ENCODE measurements around the gene RFX3.
A peak's percentile ranks its signal among the peaks of the same experiment; 100 is the strongest.

RFX3 gene

GRCh38 chr9:3447143-3447542, 78.7 kb downstream of the RFX3 start:
- in situ Hi-C loops (cut with MboI; ENCODE audit: low pct_unique_long_range_greater_than_20kb, low sequenced_read_pairs, unreplicated experiment): no loop called here
- no peak for DNase-seq (ENCODE audit: low spot score)
- TF ChIP-seq CTCF (IDR thresholded peaks at IDR 0.05; ENCODE audit: extremely low read depth, insufficient read depth, missing control alignments): no peak

GRCh38 chr9:3446313-3446712, 79.5 kb downstream of the RFX3 start:
- in situ Hi-C loops (cut with MboI; ENCODE audit: low pct_unique_long_range_greater_than_20kb, low sequenced_read_pairs, unreplicated experiment): no loop called here
- no peak for DNase-seq (ENCODE audit: low spot score)
- TF ChIP-seq CTCF (IDR thresholded peaks at IDR 0.05; ENCODE audit: extremely low read depth, insufficient read depth, missing control alignments): no peak

GRCh38 chr9:3444016-3444415, 81.8 kb downstream of the RFX3 start:
- no peak for TF ChIP-seq CTCF (IDR thresholded peaks at IDR 0.05; ENCODE audit: extremely low read depth, insufficient read depth, missing control alignments)
- no peak for DNase-seq (ENCODE audit: low spot score)
- in situ Hi-C loops (cut with MboI; ENCODE audit: low pct_unique_long_range_greater_than_20kb, low sequenced_read_pairs, unreplicated experiment): no loop called here

GRCh38 chr9:3441197-3441816, 84.5 kb downstream of the RFX3 start:
- in situ Hi-C loops (cut with MboI; ENCODE audit: low pct_unique_long_range_greater_than_20kb, low sequenced_read_pairs, unreplicated experiment): no loop called here
- DNase-seq (ENCODE audit: low spot score): peak; percentile 33
- TF ChIP-seq CTCF (IDR thresholded peaks at IDR 0.05; ENCODE audit: extremely low read depth, insufficient read depth, missing control alignments): peak; percentile 58

GRCh38 chr9:3436629-3437420, 89.0 kb downstream of the RFX3 start:
- in situ Hi-C loops (cut with MboI; ENCODE audit: low pct_unique_long_range_greater_than_20kb, low sequenced_read_pairs, unreplicated experiment): loop anchor here (10.0 kb wide), 1 partner anchor 202 kb away; no protein-coding TSS in a partner anchor
- DNase-seq (ENCODE audit: low spot score): no peak
- TF ChIP-seq CTCF (IDR thresholded peaks at IDR 0.05; ENCODE audit: extremely low read depth, insufficient read depth, missing control alignments): no peak

GRCh38 chr9:3435732-3436131, 90.1 kb downstream of the RFX3 start:
- TF ChIP-seq CTCF (IDR thresholded peaks at IDR 0.05; ENCODE audit: extremely low read depth, insufficient read depth, missing control alignments): no peak
- no peak for DNase-seq (ENCODE audit: low spot score)
- in situ Hi-C loops (cut with MboI; ENCODE audit: low pct_unique_long_range_greater_than_20kb, low sequenced_read_pairs, unreplicated experiment): loop anchor here (10.0 kb wide), 1 partner anchor 201 kb away; no protein-coding TSS in a partner anchor

Data from GM13977 (cell line).